Fibroblast of lung (primary cell): ENCODE measurements around the gene CCHCR1.

Source experiments
- EZH2 ChIP-seq: IDR thresholded peaks from 2 replicates; pipeline ENCODE4 v1.5.1; 2012; ENCODE audit warnings: low read length, control low read depth, mild to moderate bottlenecking; ENCODE audit errors: missing control alignments
- TF ChIP-seq, protein P1 (sequence below), 2 donors: IDR thresholded peaks in 1 of 2; conservative IDR thresholded peaks in 1 of 2; 1 replicate in 1 of 2; 2 replicates in 1 of 2; pipeline ENCODE4 v1.5.1; 2011 to 2012; ENCODE audit warnings: low read length in 2 of 2, control low read depth in 1 of 2, inconsistent platforms in 1 of 2, low read depth in 1 of 2, mild to moderate bottlenecking in 1 of 2

DNA sequence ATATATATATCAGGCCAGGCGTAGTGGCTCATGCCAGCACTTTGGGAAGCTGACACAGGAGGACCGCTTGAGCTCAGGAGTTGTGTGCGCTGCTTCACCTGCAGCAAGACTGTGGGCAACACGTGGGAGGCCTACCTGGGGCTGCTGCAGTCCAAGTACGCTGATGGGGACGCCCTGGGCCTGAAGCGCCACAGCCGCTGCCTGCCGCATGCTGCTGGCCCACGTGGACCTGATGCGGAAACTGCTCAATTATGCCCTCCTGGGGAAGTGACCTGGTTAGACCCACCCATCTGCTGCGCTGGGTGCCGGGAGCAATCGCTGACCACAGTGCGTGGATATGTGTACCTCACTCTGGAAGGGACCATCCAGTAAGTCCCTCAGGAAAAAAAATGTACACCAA is 17.0 kb downstream of the CCHCR1 start:
- TF ChIP-seq, protein P1, sequence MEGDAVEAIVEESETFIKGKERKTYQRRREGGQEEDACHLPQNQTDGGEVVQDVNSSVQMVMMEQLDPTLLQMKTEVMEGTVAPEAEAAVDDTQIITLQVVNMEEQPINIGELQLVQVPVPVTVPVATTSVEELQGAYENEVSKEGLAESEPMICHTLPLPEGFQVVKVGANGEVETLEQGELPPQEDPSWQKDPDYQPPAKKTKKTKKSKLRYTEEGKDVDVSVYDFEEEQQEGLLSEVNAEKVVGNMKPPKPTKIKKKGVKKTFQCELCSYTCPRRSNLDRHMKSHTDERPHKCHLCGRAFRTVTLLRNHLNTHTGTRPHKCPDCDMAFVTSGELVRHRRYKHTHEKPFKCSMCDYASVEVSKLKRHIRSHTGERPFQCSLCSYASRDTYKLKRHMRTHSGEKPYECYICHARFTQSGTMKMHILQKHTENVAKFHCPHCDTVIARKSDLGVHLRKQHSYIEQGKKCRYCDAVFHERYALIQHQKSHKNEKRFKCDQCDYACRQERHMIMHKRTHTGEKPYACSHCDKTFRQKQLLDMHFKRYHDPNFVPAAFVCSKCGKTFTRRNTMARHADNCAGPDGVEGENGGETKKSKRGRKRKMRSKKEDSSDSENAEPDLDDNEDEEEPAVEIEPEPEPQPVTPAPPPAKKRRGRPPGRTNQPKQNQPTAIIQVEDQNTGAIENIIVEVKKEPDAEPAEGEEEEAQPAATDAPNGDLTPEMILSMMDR (conservative IDR thresholded peaks at IDR 0.05 in 1 of 2, IDR thresholded peaks at IDR 0.05 in 1 of 2; ENCODE audit: low read depth in 1 of 2, low read length in 2 of 2), result no peak
- no peak for TF ChIP-seq EZH2
